ENCODE results near the gene C2CD4A.

The C2CD4A gene

DNA sequence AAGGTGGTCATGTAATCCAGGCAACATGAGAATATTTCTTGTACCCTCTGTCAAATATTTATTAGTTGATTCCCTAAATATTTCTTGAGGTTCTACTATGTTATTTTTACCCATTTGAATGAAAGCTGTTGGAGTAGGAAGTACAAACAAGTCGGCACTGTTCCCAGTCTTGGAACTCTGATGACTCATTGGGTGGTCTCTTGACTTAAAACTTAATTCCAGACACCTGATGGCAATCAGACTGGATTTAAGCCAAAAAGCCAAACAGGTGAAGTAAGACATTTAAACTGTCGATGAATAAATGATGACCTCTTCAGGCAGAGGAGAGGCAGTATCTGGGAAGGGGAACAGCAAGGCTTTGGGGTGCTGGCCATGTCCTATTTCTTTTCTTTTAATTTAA is 22.8 kb downstream of the C2CD4A start:
- Histone ChIP-seq H3K27ac (no peak overlapping the region), H3K4me3 (no peak overlapping the region)

DNA sequence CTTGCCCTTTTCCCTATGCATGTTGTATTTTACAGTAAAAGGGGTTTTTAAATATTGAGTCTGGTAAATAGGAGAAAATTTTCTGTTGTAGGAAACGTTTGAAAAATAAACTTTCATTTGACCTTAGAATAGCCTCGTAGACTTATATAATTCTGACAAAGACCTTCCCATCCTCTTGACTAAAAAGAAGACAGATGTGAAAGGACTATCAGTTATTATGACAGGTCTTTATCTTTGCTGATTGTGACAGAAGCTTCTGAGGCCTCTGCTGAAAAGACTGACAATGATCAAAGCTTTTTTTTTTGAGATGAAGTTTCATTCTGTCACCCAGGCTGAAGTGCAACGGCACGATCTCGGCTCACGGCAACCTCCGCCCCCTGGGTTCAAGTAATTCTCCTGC is 24.2 kb downstream of the C2CD4A start:
- H3K4me3 ChIP-seq = no peak overlapping the region

DNA sequence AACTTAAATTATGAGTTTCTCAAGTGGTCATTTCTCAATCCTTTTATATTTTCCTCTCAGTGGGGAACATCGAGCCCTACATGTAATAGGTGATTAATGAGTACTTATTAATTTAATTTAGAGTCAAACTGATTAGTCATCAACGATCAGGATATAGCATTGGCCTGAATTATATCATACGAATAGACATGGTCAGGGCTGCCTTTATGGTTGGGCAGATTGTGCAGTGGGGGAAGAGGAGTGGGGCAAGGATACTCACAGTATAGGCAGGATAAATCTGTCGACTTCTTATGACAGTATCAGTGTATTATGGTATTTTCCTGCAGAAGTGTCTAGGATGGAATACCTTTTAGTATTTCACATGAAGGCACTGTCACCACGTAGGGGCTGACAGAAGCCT is 27.0 kb downstream of the C2CD4A start:
- H3K27ac ChIP-seq = no peak overlapping the region
- no peak overlapping the region for H3K4me3 ChIP-seq

More for the DNA sequence above, 24.2 kb downstream of the C2CD4A start:
- no peak overlapping the region for H3K27ac ChIP-seq

DNA sequence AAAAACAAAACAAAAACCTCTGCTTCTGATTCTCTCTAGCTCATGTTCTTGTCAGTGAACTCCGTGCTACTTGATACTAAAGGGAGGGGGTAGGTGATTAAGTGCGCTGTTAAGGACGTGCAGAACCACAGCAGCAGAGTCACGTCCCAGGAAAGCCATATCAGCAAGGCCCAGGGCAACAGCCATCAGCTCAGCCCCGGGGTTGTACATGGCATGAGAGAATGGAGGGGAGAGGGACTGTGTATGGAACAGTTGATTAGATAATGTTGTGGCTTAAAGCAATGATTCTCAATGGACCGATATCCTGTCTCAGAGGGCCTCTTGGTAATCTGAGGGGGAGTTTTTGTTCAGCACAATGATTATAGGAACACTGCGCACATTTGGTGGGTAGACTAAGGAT is 27.6 kb downstream of the C2CD4A start:
- Histone ChIP-seq H3K4me3 (no peak overlapping the region), H3K27ac (no peak overlapping the region)

DNA sequence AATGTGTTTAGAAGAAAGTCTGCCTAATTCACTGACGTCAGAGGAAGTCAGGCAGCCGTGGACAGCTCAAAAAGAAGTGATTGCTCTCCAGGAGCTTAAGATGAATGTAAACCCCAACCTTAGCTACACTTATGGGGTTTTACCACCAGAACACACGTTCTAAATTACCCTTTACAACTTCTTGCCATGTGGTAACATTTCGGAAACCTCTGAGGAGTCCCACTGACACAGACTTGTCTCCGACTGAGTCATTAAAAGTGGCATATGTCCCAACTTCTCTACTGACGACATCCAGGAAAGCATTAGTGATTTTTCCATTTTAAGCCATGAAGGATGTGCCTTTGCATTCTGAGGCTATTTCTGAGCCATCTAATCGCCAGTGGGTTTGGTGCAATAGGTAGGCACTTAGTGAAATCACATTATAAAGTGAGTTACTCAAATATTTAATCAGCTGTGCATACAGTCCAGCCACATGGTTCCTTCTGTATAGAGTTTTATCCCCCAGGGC is 32.4 kb downstream of the C2CD4A start:
- H3K27ac ChIP-seq = peak overlapping the region in 2 of 21 experiments; percentile 5 to 24
- H3K4me3 ChIP-seq = no peak overlapping the region

DNA sequence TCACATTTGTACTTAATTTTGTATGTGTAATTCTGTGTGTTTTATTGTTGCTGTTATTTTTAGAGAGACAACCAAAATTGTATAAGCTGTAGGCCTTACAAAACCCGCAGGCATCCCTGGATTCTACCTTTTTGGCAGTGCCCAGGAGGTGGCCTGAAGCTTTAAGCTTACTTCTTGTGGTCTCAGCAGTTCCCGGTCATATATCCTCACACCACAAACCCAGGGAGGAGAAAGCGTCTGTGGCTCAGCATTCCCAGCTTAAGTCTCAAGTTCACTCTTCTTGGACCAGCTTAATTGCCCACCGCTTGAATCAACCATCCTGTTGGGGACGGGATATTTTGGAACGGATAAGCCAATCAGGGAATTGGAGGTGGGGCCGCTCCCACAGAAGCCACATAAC is 36.7 kb downstream of the C2CD4A start:
- no peak overlapping the region for H3K27ac ChIP-seq
- no peak overlapping the region for H3K4me3 ChIP-seq

DNA sequence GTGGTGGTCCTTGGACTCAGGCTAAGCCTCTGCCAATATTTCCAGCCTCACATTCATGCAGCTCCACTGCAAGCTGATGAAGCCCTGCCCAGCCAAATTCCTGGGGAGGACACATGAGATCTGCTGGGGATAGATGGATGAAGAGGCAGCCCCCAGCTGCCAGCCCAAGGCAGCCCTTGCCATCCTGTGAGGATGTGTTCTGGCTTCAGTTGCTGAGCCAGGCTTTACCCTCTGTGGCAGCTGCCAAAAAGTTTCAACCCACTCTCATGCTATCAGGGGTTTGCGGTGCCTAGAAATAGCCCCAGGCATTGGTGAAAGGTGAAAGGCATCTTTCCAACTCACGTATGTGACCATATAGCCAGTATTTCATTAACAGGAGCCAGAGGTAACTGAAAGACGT is 37.6 kb downstream of the C2CD4A start:
- Histone ChIP-seq H3K4me3 (no peak overlapping the region), H3K27ac (peak overlapping the region in 1 of 21 experiments; percentile 17)

DNA sequence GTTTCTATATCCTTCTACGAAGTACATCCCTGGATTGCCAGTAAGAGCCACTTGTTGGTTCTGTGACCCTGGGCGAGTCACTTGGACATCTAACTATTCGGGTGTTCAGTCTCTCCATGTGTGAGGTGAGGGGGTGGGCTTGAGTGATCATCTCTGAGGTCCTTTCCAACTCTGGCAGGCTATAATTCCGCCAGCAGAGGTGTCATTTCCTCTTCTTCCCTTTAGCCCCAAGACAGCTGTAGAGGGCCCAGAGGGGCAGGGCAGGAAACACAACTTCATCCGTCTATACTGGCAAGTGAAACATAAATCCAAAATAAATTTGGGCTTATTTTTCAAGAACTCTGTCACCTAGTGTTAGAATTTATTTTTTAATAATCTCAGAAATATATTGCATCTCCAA is 38.1 kb downstream of the C2CD4A start:
- no peak overlapping the region for H3K4me3 ChIP-seq
- H3K27ac ChIP-seq = peak overlapping the region in 1 of 21 experiments; percentile 17

DNA sequence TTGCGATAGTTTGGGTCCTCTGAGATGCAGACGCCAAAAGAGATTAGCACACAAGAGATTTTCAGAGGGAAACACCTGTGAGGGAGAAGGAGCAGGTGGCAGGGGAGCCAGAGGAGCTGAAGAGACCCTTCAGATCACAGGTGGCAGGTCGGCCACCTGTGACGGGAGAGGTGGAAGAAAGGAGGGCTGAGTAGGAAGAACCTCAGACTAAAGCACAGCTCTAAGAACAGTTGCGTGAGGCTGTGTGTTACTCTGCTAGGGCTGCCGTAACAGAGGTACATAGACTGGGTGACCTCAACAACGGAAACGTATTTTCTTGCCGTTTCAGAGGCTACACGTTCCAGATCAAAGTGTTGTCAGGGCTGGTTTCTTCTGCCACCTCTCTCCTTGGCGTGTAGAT is 38.5 kb downstream of the C2CD4A start:
- no peak overlapping the region for H3K4me3 ChIP-seq
- no peak overlapping the region for H3K27ac ChIP-seq

DNA sequence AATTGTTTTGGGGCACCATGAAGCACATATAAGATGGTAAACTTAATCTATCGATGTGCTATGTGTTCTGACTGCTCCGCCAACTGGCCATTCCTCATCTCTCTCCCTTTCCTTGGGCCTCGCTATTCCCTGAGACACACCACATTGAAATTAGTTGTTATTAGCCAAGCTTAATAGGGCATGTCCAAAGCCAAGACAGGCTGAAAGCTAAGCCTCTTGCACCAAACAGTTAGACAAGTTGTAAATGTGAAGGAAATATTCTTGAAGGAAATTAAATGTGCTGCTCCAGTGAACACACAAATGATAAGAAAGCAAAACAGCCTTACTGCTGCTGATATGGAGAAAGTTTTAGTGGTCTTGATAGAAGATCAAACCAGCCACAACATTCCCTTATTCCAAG is 39.3 kb downstream of the C2CD4A start:
- H3K4me3 ChIP-seq = no peak overlapping the region
- H3K27ac ChIP-seq = no peak overlapping the region

DNA sequence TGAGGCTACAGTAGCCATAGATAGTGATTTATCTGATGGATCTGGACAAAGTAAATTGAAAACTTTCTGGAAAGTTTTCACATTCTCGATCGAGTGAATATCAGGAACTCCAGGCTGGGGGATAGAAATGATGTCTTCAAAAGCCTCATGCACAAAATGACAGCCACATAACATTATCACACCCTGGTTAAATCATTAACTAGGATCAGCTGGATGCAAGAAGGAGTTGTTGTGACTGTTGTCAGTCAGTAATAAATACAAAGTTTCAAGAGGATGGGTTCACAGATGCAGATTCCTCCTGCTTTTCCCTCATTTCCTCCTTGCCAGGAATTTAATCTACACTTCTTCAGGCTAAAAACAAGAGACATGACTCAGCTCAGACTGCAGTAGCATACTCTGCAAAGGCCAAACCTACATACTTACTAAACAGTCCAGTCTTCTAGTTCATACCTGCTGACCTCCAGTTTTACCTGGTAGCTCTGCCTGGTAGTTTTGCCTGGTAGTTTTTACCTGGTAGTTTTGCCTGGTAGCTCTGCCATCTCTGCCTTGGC is 40.9 kb downstream of the C2CD4A start:
- no peak overlapping the region for H3K27ac ChIP-seq
- no peak overlapping the region for H3K4me3 ChIP-seq

DNA sequence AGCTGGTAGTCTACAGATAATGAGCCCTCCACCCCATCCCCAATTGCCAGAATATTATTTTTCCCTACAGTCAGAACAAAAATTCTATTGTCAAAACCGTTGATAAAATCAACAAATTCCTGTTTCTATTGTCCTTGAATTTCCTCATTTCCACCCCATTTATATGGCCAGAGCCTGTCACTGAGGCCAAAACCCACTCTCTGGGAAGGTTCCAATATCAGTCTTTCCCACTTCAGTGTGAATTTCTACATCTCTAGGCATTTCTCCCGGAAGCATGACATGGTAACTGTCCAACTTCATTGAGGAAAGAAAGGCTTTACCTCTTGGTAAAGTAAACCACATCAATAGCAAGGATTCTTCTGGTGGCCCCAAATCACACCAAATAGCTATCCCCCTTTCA is 41.6 kb downstream of the C2CD4A start:
- no peak overlapping the region for H3K27ac ChIP-seq
- no peak overlapping the region for H3K4me3 ChIP-seq

DNA sequence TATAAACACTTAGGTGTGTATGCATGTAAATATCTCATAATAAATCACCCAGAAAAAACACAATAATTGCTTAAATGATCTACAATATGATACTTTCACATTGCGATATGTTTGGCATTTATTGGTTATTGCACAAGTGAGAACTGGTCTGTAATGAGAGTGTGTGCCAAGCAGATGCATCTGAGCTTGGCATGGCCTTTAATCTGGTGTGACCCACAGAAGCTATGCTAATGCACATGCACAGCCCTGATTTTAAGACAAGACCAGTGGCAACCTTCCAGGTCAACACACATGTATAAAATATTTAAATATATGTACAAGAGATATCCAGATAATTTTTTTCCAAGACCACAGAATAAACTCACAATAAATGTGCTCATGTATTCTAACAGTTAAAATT is 42.7 kb downstream of the C2CD4A start:
- H3K4me3 ChIP-seq = no peak overlapping the region
- peak overlapping the region in 5 of 21 experiments; percentile 43 to 76 (median 68) for H3K27ac ChIP-seq

DNA sequence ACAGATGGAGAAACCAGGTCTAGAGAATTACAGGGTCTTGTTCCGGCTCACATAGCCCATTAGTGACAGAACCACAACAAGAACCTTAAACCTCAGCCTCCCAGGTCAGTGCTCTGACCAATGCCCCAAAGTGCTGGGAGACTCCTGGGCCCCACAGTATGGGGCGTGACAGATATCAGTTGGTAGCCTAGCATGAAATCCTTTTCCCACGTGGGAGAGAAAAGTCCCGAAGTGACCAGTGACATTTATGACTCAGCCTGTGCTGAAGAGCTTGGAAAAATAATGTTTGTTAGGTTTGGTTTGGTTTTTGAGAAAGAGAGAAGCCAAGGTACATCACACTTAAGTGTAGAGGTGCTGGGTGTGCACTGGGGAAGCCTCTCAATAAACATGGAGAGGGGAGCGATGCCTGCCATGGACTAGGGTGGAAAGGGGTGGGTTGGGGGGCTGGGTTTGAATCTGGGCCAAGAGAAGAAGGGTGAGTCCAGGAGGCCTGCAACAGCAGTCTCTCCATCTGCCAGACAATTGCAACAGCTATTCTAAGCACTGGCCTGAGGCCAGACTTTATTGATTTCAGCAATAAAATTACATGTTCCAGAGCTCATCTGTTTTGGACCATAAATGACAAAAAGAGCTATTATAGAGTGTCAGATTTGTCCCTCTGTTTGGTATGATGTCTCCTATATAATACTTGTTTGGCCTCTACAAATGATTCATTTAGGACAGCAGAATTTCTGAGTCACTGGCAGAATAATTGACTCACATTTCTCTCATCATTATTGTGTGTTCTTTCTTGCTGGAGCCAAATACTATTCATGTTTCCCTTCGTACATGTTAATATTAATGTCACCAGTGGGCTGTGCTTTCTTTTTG is 43.4 kb downstream of the C2CD4A start:
- H3K27ac ChIP-seq = peak overlapping the region in 14 of 21 experiments; percentile 6 to 77 (median 45)
- no peak overlapping the region for H3K4me3 ChIP-seq

DNA sequence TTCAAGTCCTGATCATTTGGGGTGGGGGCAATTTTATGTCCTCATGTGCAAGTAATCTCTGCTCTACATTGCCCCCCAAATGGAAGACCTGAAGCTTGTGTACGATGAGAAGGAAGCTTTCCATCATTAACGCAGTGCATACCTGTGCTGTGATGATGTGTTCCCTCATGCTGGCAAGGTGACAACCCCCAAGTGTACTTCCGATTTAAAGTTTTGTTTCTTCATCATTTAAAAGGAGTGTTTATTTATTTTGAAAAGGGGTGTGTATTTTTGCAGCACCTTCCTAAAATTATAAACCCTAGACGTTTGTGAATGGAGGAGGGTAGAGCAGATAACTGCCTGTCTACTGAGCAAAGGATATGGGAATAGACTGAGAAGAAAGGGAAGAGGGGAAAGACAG is 45.3 kb downstream of the C2CD4A start:
- Histone ChIP-seq H3K4me3 (no peak overlapping the region), H3K27ac (peak overlapping the region in 2 of 21 experiments; percentile 1 to 28)

DNA sequence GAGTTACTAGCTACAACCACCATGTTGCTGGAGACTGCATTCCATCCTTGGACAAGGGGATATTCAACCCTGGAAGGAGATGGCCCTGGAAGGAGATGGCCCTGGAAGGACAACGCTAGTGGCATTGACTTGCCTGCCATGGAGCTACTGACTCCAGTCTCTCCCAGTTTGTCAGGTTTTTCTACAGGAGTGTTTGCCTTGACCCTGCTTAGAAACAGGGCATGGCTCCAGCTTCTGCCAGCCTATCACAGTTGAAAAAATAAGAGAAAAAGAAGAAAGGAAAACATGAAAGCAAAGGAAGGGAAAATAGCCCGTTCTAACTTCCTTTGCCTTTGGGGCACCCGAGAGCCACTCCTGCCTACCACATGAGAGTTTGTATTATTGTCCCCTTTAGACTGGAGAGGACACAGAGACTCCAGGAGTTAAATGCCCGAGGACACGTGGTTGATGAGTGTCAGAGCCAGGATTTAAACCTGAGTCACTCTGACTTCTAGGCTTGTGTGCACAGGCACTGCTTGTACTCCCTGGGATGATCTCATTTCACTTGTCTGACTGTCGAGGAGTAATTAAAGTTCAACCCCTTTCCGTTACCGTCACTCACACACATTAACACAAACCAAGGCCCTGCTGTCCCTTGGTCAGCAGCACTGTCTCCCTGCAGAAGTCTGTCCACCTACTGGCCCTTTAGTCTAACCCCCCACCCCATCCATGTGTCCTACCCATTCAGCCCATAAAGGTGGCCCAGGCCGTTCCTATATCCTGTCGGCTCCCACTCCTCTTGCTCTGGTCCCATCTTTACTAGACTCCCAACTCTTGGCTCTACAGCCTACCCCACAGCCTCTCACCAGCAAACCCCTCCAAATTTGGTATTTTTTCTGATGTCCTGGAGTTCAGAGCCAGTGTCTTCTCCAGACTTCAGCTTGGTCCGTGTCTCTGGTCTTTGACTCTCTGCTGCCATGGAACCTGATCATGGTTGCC is 46.1 kb downstream of the C2CD4A start:
- H3K27ac ChIP-seq = peak overlapping the region in 4 of 21 experiments; percentile 1 to 40 (median 22)

DNA sequence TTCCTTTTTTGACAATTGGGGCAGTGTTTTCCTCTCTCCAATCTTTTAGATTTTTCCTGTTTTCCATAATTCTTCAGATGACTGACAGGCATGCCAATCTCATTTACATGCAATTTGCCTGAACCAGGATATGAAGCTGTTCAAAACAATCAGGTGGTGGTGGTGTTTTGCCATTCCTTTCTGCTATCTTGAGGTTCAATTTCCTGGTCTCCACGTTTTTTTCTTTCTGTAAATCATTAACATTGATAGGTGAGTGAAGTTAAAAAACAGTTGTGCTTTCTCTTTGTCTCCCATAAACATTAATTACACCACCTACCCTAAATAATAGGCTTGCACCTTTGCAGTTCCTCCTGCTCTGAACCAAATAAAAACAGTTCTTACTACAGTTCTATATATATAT is 49.1 kb downstream of the C2CD4A start:
- H3K4me3 ChIP-seq = no peak overlapping the region
- H3K27ac ChIP-seq = no peak overlapping the region

More for the DNA sequence above, 46.1 kb downstream of the C2CD4A start:
- H3K4me3 ChIP-seq = no peak overlapping the region

DNA sequence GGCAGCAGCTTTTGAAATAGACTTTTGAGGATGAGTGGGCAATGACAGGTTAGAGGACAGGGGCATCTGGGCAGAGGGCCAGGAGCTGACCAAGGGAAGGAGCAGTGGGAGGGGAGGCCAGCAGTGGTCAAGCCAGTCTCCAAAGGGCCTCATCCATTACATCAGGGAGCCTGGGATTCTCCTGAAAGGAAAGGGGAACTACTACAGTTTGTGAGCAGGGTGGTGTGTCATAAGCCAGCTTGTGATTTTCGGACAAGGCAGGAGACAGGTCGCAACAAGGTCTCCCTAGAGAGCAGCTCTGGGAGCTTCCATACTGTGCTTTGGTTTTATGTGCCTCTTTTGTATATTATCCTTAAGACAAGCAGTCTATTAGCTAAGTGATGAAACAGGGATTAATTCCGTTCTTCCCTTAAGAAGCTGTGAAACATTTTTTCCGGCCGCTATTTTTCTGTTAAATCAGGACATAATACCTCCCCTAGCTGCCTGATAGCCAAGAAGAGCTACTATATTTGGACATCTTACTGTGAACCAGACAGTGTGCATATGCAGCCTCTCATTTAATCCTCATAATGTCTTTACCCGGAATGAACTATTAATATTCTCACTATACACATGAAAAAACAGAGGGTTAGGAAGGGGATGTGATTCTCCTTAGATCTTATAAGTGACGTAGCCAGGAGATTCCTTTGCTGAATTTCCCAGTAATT is 51.9 kb downstream of the C2CD4A start:
- H3K4me3 ChIP-seq = peak overlapping the region in 1 of 7 experiments; percentile 2
- H3K27ac ChIP-seq = peak overlapping the region in 18 of 21 experiments; percentile 2 to 87 (median 65)

DNA sequence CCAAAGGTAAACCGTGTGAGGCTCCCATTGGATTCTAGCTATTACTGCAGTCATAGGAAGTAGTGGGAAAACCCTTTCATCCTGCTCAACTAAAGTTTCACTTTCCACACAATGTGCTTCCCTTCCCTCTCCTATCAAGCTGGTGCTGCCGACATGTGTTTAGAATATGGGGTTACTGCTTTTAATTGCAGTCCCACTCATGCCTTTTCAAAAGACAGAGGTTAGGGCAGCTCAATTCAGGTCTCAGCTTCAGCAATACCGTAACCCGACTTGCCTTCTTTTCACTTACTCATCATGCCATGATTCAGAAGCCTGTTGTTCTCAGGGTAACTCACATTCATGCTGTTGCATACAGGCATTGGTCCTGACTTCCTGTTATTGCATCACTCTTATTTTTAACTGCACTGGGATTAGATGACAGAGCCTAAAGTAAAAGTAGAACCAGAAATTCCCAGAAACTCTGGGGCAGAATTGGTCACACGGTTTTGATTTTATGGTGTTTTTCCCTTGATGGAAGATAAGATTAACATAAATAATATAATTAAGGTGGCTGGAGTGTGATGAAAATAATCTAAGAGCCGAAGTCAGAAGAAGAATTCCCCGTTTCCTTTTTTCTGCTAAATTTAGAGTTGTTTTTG is 52.6 kb downstream of the C2CD4A start:
- peak overlapping the region in 1 of 7 experiments; percentile 2 for H3K4me3 ChIP-seq
- H3K27ac ChIP-seq = peak overlapping the region in 19 of 21 experiments; percentile 2 to 87 (median 61)
